GM18870 (cell line): Measurements from ENCODE around the gene PRRT1.

Experiments
- ATAC-seq: cut with Tn5 transposase; IDR thresholded peaks from one replicate; pipeline ENCODE4 v1.9.1; 2021; ENCODE audit warnings: moderate library complexity; ENCODE audit not compliant: unreplicated experiment

Gene PRRT1

DNA sequence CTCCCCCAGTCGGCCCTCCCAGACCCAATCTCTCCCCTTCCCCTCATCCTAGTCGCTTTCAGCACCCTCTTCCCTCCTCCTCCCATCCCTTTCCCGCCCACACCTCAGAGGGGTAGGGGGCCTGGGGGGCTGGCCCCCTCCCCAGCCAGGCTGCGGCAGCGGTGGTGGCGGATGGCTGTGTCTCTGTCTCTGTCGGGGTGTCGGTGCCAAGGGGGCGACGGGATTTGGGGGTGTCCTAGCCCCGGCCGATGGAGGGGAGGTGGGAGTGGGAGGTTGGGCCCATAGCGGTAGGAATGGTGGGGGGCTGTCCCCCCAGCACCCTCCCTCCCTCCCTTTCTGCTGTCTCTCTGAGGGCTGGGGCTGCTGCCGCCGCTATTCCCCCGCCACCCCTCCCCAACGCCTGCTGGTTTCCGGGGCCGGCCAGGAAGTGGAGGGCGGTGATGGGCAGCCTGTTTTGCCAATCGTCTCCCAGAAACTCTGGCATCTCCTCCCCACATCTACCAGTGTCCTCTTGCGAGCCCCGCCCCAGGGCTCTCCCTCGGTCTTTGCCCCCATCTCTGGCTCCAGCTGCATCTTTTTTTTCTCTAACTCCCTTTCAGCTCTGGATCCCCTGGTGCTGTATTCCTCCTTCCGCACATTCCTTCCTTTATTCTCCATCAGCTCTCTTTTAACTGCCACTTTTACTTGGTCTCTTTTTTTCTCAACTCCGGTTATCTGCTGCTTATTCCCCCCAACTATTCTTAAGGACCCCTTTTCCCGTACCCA lies 24.2 kb upstream of the PRRT1 start, which contains the start of gene AGPAT1:
TSS of gene AGPAT1 (minus strand) at position 374 of the 765 bp plus-strand sequence. CDS start 4,588 bp downstream, outside the sequence.
- no peak for ATAC-seq

DNA sequence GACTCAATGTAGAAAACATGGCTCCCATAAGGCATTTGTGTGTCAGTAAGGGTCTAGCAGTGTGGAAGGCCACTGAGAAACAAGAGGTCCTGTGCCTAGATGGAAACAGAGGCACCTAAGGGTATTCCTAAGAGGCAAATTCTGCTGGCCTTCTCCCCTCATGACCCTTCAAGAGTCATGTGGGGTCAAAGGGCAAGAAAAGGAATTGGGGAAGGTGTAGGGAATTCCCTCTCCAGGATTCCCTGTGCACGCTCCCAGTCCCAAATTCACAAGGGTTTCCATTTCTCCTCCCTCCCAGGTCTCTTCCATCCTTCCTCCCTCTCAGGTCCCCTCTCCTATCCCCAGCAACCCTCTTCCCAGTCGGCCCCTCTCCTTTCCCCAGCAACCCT lies 23.6 kb upstream of the PRRT1 start:
- ATAC-seq = no peak

DNA sequence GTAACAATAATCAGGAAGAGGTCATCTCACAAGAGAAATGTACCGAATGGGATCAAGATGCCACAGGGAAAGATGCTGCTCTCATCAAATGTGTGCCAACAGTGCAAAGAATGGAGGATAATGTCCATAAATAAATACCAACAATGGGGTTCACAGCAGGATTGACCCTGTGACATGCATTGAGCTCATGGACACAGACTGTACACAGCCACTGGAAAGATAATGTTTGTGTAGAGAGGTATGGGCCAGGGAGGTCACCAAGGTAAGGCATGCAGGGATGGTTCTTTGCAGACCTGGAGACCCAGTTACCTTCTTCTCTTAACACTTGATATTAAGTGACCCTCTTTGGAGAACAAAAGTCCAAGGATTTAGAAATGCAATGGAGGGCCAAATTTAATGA lies 22.7 kb upstream of the PRRT1 start:
- ATAC-seq = no peak

DNA sequence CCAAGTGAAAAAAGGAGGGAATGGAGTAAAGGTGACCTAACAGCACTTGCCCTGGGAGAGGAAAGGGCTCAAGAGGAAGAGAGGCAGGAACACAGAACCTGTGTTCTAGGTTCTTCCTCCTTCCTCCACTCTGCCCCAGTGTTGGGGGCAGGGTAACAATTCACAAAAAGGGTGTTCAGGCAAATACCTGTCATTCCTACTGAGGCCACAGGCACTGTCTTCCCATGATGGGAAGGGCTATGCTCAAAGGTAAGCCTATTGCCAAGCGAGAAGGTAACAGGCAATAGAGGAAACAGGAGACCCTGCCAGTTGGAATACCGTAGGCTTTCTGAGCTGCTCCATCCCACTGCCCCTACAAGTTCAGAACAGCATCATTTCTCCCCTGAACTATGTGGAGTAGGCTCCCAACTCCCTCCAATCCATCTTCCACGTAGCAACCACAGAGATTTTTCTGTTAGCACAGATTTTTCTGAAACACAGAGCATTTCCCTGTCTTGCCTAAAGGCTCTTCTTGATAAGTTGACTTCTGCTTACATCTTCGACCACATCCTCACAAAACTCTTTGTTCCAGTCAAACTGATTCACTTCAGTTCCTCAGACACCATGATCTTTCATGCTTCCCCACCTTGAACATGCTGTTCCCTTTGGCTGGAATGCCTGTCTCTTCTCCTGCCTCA lies 21.4 kb upstream of the PRRT1 start:
- no peak for ATAC-seq

DNA sequence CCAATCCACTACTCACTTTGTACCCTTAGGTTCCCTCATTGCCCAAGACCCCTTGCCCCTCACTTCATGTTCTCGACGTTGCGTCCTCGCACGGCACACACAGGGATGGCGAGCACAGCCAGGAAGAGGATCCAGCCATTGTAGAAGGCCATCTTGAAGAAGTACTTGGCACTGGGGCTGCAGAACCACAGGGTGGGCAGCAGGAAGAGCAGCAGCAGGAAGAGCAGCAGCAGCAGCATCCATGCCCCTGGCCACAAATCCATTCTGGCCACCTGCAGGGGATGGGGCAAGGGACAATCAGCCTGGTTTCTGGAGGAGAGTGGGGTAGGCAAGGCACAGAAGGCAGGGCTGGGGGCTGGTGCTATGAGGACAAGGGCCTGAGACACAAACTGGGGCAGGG lies 19.5 kb upstream of the PRRT1 start:
- no peak for ATAC-seq

DNA sequence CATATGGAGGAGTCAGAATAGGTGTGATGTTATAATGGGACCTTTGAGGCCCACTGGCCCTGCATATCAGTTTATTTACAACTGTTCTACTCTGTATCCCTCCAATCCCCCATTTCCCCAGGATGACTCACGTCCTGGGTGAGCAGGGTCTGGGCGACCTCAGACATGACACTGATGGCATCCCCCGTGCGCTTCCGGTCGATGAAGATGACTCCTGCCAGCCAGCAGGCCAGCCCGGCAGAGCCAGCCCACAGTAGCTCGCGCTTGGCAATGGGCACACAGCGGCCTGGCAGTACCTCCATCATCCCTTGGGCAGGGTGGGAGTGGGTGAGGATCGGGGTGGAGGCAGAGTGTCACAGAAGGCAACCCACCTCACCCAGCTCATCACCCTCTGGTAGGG lies 18.6 kb upstream of the PRRT1 start:
- ATAC-seq = no peak

DNA sequence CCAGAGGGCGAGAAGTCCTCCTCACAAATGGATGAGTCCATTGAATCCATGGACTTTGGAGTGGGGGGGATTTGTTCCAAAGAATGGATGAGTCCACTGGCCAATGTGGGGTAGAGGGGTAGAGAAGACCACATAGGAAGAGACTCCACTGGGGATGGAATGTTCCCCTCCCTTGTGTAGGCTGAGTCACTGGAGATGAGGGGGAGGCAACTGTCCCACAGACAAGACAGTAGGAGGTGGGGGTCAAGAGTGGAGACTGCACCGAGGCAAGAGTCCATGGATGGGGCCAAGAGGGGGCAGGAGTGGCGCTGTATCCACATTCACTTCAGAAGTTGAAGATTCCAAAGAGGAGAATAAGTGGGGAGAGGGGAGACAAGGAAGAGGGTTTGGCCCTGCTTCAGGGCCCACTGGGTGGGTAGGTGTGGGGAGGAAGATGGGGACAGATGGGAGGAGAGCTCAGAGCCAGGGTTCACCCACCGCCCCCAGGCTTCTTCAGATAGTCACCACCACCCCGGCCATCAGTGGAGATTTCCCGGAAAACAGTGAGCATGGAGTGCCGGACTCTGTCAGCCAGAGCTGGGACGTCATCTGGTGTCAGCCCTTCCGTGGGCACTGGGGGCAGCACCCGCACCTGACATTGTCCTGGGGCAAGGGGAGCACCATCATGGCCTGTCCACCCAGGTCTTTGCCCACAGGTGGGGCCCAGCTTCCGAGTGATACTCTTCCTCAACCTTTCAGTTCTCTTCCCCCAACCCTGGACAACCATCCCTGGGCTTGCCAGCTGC lies 17.3 kb upstream of the PRRT1 start:
- no peak for ATAC-seq

DNA sequence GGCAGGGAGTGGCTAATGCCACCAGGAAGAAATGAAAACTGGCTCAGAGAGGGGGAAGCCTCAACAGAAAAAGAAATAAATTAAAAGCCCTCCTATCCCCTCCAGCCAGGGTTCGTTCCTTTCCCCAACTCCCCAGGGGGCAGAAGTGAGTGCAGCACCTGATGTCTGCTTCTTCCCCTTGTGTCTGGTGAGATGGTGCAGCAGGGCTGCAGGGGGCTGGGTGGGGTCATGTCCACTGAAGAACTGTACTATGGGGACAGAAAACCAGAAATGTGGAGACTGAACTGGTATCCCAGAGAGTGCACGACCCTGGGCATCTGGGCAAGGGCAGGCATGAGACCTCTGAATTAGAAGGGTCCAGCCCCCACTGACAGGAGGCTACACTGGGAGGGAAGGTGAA lies 16.6 kb upstream of the PRRT1 start:
- ATAC-seq = no peak

DNA sequence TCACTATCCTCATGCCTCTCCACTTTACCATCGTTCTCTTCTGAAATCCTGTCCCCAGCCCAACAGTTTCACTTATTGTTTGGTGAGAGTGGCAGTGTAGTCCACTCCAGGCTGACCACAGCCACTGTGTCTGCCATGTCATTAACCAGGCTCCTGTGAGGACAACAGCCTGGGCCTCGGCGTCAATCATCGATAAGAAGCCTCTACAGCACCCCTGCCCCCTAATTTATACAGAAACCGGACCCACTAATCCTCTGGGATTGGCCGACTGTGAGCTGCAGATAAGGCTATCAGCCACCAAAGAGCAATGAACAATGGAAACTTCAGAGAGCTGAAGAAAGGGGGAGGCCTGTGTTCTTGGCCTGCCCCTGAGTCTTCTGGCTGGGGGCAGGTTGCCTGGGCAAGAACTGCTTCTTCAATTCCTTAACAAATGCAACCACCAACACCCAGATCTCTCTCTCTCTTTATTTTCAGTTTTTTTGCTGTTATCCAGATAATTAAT lies 16.1 kb upstream of the PRRT1 start:
- ATAC-seq = no peak

DNA sequence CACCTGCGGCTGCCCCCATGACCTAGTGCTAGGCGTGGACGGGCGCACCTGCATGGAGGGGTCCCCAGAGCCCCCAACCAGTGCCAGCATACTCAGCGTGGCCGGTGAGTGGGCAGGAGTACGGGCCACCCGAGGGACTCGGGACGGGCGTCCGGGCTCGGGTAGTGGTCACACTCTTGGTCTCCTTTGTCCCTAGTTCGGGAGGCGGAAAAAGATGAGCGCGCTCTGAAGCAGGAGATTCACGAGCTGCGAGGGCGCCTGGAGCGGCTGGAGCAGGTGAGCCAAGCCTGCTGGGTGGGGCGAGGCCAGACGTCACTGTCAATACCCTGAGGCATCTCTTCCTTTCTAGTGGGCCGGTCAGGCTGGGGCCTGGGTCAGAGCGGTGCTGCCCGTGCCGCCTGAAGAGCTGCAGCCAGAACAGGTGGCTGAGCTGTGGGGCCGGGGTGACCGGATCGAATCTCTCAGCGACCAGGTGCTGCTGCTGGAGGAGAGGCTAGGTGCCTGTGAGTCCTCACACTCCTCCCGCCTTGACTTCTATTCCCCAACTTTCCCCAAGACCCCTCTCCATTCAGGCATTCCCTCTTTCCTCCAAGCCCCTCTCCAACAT lies 15.5 kb upstream of the PRRT1 start:
- no peak for ATAC-seq

DNA sequence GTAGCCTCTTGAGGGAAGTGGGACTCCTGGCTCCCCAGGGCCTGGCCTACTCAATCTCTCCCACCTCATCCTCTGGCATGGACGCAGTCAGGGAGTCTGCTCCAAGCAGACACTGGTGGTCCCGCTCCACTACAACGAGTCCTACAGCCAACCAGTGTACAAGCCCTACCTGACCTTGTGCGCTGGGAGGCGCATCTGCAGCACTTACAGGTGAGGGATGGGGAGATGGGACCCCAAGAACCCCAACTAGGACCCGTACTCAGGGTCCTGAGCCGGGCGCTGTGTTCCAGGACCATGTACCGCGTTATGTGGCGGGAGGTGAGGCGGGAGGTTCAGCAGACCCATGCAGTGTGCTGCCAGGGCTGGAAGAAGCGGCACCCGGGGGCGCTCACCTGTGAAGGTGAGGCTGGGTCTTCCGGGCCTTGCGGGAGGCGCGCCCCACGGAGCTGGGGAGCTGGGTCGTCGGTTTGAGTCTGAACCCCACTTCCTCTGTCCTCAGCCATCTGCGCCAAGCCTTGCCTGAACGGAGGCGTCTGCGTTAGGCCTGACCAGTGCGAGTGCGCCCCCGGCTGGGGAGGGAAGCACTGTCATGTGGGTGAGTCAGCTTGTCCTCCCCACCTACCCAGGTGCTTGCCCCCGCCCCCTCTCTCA lies 14.8 kb upstream of the PRRT1 start:
- no peak for ATAC-seq

DNA sequence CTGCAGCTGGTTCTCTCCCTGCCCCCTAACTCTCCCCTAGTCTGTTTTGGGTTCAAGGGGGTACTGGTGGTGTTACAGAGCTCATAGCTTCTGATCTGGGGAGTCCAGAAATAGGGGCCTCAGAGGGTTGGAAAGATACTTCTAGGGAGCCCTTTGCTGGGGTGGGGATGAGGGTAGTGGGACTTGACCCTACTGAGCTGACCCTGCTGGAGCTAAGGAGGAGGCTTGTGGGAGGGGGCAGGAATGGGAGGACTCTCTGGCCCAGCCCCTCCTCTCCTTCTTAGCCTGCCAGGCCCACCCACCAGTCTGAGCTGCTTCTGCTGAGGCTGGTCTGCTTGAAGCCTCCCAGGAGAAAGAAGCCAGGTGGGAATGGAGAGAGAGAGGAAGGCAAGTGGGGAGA lies 12.6 kb upstream of the PRRT1 start, which contains the start of gene EGFL8:
TSS of gene EGFL8 (plus strand) at position 301 of the 400 bp plus-strand sequence. CDS start 1,571 bp downstream, outside the sequence.
- no peak for ATAC-seq

DNA sequence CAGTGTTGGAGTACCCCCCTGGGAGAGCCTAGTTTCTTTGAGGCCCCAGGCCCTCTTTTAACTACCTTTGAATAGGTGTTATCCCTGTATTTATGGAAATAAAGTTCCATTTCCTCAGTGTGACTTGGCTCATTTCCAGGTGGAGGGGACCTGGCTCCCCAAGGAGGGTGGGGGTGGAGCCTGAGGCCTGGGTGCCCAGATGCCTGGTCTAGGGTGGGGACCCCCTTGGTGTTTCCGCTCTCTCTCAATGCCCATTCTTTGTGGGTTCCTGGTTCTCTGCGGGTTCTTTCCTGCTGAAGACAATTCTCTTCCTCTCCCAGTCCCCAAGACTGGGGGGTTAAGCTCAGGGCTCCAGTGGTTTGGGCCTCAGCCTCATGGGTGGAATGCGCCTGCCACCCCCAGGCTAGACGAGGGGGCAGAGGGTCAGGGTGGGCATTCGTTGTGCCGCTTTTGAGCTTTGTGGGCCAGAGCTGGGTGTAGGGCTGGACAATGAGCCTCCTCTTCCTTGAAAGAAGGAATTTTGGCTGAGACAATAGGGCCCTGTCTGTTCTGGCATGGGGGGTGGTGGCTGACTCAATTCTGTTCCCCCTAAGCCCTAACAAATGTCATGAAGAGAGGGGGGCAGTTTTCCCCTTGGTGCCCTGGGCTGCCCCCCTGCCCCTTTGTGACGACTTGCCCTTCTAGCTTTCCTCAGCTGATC lies 12.0 kb upstream of the PRRT1 start:
- ATAC-seq = no peak

DNA sequence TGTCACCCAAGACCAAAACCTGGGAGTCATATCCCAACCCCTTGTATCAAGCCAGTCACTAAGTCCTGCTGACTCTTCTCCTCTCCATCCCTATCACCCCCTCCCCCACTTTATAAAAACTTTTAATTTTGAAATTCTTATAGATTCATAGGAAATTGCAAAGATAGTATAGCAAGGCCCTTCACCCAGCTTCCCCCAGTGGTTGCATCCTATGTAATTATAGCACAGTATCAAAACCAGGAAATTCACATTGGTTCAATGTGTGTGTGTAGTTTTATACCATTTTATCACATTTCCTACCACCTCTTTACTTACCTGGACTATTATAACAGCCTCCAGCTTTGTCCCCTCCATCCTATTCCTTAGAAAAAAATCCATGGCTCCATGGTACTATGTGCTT lies 6.3 kb upstream of the PRRT1 start:
- no peak for ATAC-seq

DNA sequence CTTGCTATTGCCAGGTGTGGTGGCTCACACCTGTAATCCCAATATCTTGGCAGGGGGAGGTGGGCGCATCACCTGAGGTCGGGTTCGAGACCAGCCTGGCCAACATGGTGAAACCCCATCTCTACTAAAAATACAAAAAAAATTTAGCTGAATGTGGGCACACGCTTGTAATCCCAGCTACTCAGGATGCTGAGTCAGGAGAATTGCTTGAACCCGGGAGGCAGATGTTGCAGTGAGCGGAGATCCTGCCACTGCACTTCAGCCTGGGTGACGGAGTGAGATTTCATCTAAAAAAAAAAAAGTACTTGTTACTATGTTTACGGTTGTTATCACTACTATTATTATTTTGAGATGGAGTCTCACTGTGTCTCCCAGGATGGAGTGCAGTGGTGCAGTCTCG lies 5.2 kb upstream of the PRRT1 start:
- ATAC-seq = no peak

DNA sequence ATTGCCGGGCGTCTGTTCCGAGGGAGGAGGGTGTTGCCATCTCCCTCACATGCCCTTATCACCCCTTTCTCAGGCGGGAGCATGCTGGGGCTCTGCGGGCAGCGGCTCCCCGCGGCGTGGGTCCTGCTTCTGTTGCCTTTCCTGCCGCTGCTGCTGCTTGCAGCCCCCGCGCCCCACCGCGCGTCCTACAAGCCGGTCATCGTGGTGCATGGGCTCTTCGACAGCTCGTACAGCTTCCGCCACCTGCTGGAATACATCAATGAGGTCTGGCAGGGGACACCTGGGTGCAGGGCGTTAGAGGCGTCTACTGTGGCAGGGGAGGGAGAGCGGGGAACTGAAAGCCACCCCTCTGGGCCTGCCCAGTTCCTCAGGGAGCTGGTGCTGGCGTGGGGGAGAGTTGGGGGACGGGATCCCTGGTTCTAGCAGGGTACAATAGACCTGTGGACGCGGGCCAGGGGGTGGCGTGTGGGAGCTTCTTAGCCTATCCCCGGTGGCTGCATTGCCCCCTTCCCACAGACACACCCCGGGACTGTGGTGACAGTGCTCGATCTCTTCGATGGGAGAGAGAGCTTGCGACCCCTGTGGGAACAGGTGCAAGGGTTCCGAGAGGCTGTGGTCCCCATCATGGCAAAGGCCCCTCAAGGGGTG lies 2.9 kb upstream of the PRRT1 start:
- ATAC-seq = no peak

DNA sequence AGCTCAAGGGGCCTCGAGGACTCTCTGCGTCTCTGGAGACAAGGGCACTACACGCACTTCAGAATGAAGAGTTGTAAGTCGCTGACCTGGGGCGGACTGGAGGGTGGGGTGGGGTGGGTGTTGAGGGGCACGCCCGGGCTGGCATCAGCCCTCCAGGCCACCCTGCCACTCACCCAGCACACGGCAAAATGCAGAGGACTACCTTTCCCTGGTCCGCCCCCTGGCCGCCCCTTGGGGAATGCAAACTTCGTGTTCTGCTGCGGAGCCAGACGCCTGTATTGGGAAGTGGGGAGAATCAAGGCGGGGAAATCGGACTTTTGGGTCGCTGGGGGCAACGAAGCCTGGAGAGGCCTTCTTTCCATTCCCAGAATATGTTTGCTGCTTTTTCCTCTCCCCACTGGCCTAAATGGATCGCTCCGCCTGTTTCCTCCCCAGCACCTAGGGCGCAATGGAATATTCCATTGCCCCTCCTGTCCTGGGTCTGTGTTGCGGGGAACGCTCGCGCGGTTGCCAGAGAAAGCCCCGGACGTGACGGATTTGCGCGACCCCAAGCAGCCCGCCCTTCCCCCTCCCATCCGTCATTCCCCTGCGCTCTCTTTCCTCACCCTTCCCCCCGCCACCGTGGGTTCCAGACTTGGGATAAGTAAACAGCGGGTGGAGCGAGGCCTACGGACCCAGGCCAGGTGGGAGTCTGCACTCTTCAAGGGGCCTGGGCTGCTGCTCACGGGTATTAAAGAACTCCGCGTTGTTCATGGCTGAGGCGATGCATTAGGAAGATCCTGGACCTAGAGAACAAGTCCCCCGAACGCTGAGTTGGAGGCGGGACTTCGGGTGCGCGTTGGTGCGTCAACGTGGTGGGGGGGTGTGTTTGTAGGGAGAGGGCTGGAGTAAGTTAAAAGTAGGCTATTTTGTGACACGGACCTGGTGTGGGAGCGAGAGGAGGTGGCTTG lies 2.1 kb upstream of the PRRT1 start, which contains the start of gene PPT2:
TSS of gene PPT2 (plus strand) at position 578 of the 950 bp plus-strand sequence. CDS start 454 bp downstream, outside the sequence.
- ATAC-seq = no peak
